HUES6 (cell line): ENCODE data around the gene C6orf89.

Experiments
- H3K27ac ChIP-seq: 2 replicates; pipeline ENCODE4 v1.7.0; 2013; ENCODE audit warnings: low read depth, mild to moderate bottlenecking, low read length, inconsistent platforms
- H3K27me3 ChIP-seq: 2 replicates; pipeline ENCODE4 v1.6.1; 2013; ENCODE audit warnings: low read length; ENCODE audit not compliant: control insufficient read depth, insufficient read depth
- H3K36me3 ChIP-seq: 2 replicates; pipeline ENCODE4 v1.6.1; 2013; ENCODE audit warnings: low read length; ENCODE audit not compliant: control insufficient read depth, insufficient read depth
- H3K4me1 ChIP-seq: 2 replicates; pipeline ENCODE4 v1.6.1; 2013; ENCODE audit warnings: low read length; ENCODE audit not compliant: control insufficient read depth, insufficient read depth
- H3K4me3 ChIP-seq: 2 replicates; pipeline ENCODE4 v1.5.1; 2013; ENCODE audit warnings: low read depth, low read length
- H3K9ac ChIP-seq: one replicate; pipeline ENCODE4 v1.6.1; 2013; ENCODE audit warnings: mild to moderate bottlenecking, low read length
- H3K9me3 ChIP-seq: 2 replicates; pipeline ENCODE4 v1.6.1; 2013; ENCODE audit warnings: low read depth, low read length; ENCODE audit not compliant: control insufficient read depth, insufficient read depth

The C6orf89 gene

DNA sequence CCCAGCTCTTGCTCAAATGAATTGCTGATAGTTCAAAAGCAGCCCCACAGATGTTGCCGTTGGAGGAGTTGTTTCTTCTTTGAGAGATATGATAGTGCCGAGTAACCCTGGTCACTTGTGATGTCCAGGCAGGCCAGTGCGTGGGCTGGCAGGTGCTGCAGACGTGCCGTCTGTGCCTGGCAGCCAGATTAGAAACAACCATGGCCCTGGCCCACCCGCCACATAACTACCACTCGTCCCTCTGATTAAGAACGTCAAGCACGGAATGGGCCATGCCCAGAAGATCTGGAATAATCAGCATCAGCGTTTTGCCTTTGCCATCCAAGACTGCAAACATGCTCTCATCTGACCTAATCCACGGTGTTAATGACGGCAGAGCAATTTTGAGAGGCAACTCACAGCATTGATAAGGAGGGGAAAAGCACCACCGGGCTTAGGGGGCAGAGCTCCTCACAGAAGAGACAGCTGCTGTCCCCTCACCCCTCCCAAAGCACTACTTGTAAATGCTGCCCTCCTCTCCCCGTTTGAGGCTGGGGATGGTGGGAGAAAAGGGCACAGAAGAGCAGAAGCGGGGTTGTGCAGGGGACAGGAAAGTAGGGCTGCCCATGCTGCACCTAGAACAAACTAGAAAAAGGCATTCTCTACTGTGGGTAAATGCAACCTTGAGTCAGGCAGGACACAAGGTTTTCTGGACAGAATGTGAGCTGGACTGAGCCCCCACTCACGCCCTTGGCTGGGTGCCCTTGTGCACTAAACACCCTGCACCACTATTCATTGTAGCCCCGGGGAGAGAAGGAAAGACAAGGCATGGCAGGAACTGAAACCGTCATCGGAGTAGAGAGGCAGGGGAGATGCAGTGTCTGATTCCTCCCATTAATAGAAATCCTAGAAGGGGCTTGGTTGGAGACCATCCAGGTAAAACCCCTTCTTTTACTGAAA lies 41.3 kb upstream of the C6orf89 start:
- Histone ChIP-seq H3K4me3 (no peak overlapping the region), H3K9me3 (no peaks in the 10 kb centered on the region), H3K4me1 (peaks cover 27% of the 10 kb centered on the region), H3K9ac (no peak overlapping the region), H3K27me3 (peaks cover 30% of the 10 kb centered on the region), H3K36me3 (no peaks in the 10 kb centered on the region), H3K27ac (no peak overlapping the region)

- no peak overlapping the region for H3K27ac ChIP-seq
- H3K4me3 ChIP-seq: no peak overlapping the region
- H3K9ac ChIP-seq: no peak overlapping the region
- peaks cover 22% of the 10 kb centered on the region for H3K27me3 ChIP-seq
- H3K4me1 ChIP-seq: peaks cover 31% of the 10 kb centered on the region
- no peaks in the 10 kb centered on the region for H3K9me3 ChIP-seq
- no peaks in the 10 kb centered on the region for H3K36me3 ChIP-seq
Observed at GRCh38 chr6:36845233-36845632, 40.5 kb upstream of the C6orf89 start.

DNA sequence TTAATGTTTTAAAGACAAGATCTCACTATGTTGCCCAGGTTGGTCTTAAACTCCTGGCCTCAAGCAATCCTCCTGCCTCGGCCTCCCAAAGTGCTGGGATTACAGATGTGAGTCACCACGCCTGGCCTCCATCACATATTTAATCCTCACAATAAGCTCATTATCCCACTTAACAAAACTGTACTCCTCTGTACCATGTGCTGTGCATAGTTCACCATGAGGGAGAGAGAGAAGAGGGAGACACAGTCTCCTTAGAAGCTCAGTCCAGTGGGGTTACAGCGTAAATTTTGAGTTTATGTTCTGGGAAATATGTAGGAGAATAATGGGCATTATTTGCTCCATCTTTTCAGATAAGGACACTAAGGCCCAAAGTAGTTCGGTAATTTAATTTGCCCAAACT lies 38.6 kb upstream of the C6orf89 start:
- Histone ChIP-seq H3K36me3 (0 out of 2 replicates have a peak, but pooled peaks cover 2% of the 10 kb centered on the region), H3K9me3 (no peaks in the 10 kb centered on the region), H3K27ac (no peak overlapping the region), H3K4me3 (no peak overlapping the region), H3K9ac (no peak overlapping the region), H3K27me3 (0 out of 2 replicates have a peak, but pooled peaks cover 5% of the 10 kb centered on the region), H3K4me1 (peaks cover 20% of the 10 kb centered on the region)

- 0 out of 2 replicates have a peak, but pooled peaks cover under 1% of the 10 kb centered on the region for H3K27me3 ChIP-seq
- H3K36me3 ChIP-seq: peaks cover 10% of the 10 kb centered on the region
- H3K9ac ChIP-seq: no peak overlapping the region
- H3K27ac ChIP-seq: no peak overlapping the region
- no peak overlapping the region for H3K4me3 ChIP-seq
- H3K4me1 ChIP-seq: peaks cover 20% of the 10 kb centered on the region
- H3K9me3 ChIP-seq: no peaks in the 10 kb centered on the region
Observed at GRCh38 chr6:36847991-36848390, 37.8 kb upstream of the C6orf89 start.

DNA sequence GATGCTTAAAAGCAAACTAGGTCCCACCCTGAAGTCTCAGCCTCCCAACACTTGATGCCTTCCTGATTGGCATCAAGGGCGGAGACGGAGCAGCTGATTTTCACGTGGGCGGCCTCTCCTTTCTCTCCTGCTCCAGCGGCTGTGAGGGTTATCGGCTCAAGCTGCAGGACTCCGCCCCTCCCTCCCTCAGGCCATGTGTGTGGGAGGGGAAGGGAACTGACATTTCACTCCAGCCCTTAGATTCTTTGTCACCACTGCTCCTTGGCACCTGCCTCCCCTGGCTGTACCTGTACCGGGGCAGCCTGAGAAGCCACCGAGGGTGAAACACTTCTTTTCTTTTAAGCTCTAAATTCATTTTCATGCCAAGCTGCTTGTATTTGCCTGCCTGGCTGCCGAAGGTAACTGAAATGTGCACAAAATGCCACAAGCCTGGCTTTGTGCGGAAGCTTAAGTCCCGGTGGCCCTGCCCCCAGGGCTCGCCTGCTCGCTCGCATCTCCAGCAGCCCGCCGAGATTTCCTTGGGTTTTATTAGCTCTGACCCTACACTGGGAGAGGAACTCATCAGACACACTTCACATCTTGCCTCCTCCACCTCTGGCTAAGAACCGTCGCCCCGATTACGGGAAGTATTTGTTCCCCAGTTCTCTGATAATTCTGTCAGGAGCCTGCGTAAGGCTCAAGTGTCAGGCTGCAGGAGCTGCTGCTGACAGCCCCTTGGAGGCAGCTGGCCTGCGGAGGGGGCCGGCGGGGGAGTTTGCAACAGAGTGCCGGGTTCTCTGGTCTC lies 36.9 kb upstream of the C6orf89 start:
- Histone ChIP-seq H3K4me1 (peaks cover 20% of the 10 kb centered on the region), H3K36me3 (peaks cover 19% of the 10 kb centered on the region), H3K4me3 (peak overlapping the region; percentile 52), H3K27me3 (no peaks in the 10 kb centered on the region), H3K9me3 (no peaks in the 10 kb centered on the region), H3K9ac (no peak overlapping the region), H3K27ac (no peak overlapping the region)

DNA sequence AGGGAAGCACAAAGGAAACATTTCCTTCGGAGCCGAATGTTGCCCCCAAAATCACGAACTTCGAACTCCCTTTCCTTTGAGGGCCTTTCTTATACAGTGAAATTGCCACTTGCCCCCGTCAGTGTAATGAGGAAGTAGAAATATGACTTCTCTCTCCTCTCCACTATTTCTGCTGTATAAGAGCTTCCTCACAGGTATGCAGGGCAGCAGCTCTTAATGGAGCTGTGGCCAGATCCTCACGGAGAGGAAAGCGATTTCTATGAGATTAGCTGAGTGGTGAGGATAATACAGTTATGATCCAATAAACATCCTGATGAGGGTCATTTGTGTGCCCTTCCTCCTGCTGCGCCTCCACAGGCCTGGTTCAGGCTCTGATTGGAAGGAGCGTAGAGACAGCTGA lies 35.7 kb upstream of the C6orf89 start:
- Histone ChIP-seq H3K4me3 (no peak overlapping the region), H3K27ac (no peak overlapping the region), H3K9ac (no peak overlapping the region), H3K4me1 (peaks cover 20% of the 10 kb centered on the region), H3K36me3 (peaks cover 30% of the 10 kb centered on the region), H3K27me3 (no peaks in the 10 kb centered on the region), H3K9me3 (no peaks in the 10 kb centered on the region)

DNA sequence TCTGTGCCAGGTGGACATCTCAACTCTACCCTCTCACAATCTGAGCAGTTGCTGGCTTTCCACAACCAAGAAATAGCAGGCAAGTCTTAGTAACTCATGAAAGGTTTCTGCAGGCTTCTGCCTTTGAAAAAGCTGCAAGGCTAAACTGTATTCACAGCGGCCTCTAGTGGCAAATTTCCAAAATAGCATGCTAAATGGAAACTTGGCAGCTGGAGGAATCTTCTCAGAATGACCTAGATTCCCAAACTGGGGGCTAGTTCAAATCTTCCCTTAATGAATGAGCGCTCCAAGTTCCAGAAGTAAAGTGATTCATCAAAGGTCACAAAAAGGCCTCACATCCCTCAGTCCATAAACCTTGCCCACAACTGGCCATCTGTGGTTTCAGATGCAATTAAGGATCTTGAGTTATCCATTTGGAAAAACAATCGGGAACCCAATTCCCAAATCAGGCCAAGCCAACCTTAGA lies 34.6 kb upstream of the C6orf89 start:
- peaks cover 42% of the 10 kb centered on the region for H3K36me3 ChIP-seq

GRCh38 chr6:36851626-36852025 lies 34.1 kb upstream of the C6orf89 start:
- Histone ChIP-seq H3K27me3 (no peaks in the 10 kb centered on the region), H3K9me3 (no peaks in the 10 kb centered on the region), H3K4me1 (peaks cover 20% of the 10 kb centered on the region), H3K4me3 (no peak overlapping the region), H3K27ac (no peak overlapping the region), H3K36me3 (peaks cover 46% of the 10 kb centered on the region), H3K9ac (no peak overlapping the region)

More for the DNA sequence above, 34.6 kb upstream of the C6orf89 start:
- H3K27me3 ChIP-seq: no peaks in the 10 kb centered on the region
- peaks cover 20% of the 10 kb centered on the region for H3K4me1 ChIP-seq
- no peak overlapping the region for H3K4me3 ChIP-seq
- no peak overlapping the region for H3K9ac ChIP-seq
- H3K27ac ChIP-seq: no peak overlapping the region
- H3K9me3 ChIP-seq: no peaks in the 10 kb centered on the region

DNA sequence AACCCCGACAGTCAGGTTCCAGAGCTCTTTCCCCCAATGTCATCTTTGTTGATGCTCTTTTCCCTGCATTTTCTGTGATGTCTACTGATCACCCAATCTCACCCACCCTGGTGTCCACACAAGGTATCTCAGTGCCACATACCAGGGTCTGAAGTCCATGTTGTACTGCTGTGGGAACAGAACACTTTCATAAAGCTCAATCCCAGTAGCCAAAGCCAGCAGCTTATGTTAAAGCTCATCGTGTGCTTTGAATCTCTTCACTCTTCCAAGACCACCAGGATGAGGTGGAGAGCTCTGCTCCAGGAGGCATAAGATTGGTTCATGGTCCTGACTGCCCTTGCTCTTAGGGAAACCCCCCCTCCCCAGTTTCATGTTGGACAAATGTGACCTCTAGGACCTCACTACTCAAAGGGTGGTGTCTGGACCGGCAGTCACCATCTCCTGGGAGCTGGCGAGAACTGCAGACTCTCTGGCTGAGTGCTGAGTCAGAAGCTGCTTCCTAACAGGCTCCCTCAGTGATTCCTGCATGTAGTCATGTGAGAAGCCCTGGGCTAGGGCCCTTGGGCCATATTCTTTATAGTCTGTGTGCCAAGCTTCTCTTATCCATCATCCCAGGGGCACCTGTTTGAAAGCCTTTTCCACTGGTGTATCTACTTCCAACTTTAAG lies 33.1 kb upstream of the C6orf89 start:
- no peak overlapping the region for H3K4me3 ChIP-seq
- H3K9me3 ChIP-seq: no peaks in the 10 kb centered on the region
- no peak overlapping the region for H3K27ac ChIP-seq
- no peaks in the 10 kb centered on the region for H3K27me3 ChIP-seq
- peaks cover 20% of the 10 kb centered on the region for H3K4me1 ChIP-seq
- peaks cover 49% of the 10 kb centered on the region for H3K36me3 ChIP-seq
- H3K9ac ChIP-seq: no peak overlapping the region

GRCh38 chr6:36853325-36853724 lies 32.4 kb upstream of the C6orf89 start:
- Histone ChIP-seq H3K36me3 (peaks cover 51% of the 10 kb centered on the region), H3K4me3 (no peak overlapping the region), H3K9me3 (no peaks in the 10 kb centered on the region), H3K27ac (no peak overlapping the region), H3K4me1 (peaks cover 19% of the 10 kb centered on the region), H3K9ac (no peak overlapping the region), H3K27me3 (no peaks in the 10 kb centered on the region)
